UCSD-AML1 (cell line): ENCODE results near the gene FAM117B.
"Not testable (repeated sequence)": the region's sequence is repeated elsewhere in the genome, so short reads cannot be mapped to it uniquely, and the experiment has no call there.

Experiments used
- DNase-seq: peaks from one replicate; lab custom pipeline; 2025; ENCODE audit not compliant: unreplicated experiment; lab: John Stamatoyannopoulos, UW

Gene FAM117B

GRCh38 chr2:202636213-202636513 is 1.4 kb downstream of the FAM117B start:
- no peak for DNase-seq

- DNase-seq, result no peak
These were observed 4.0 kb downstream of the FAM117B start for GRCh38 chr2:202638721-202639120.

- DNase-seq, result no peak
These were observed 4.5 kb downstream of the FAM117B start for GRCh38 chr2:202639231-202639630.

- DNase-seq, result no peak
These were observed 7.8 kb downstream of the FAM117B start for GRCh38 chr2:202642567-202642966.

- no peak for DNase-seq
These were observed 8.5 kb downstream of the FAM117B start for GRCh38 chr2:202643012-202643858.

GRCh38 chr2:202652119-202652518 is 17.4 kb downstream of the FAM117B start:
- no peak for DNase-seq

GRCh38 chr2:202653890-202654289 is 19.1 kb downstream of the FAM117B start:
- no peak for DNase-seq

GRCh38 chr2:202657876-202658275 is 23.1 kb downstream of the FAM117B start:
- no peak for DNase-seq

- DNase-seq, result no peak
These were observed 26.0 kb downstream of the FAM117B start for GRCh38 chr2:202660796-202661195.

- DNase-seq, result no peak
These were observed 35.1 kb downstream of the FAM117B start for GRCh38 chr2:202669841-202670240.

- DNase-seq, result no peak
These were observed 36.7 kb downstream of the FAM117B start for GRCh38 chr2:202671317-202672035.

GRCh38 chr2:202675097-202675496 is 40.3 kb downstream of the FAM117B start:
- not testable (repeated sequence) for DNase-seq

GRCh38 chr2:202679980-202680379 is 45.2 kb downstream of the FAM117B start:
- no peak for DNase-seq

GRCh38 chr2:202680512-202680911 is 45.7 kb downstream of the FAM117B start:
- no peak for DNase-seq

- DNase-seq, result no peak
These were observed 47.0 kb downstream of the FAM117B start for GRCh38 chr2:202681688-202682205.

- DNase-seq, result no peak
These were observed 47.5 kb downstream of the FAM117B start for GRCh38 chr2:202682274-202682673.

GRCh38 chr2:202687276-202687675 is 52.5 kb downstream of the FAM117B start:
- DNase-seq, result no peak

GRCh38 chr2:202689459-202689858 is 54.7 kb downstream of the FAM117B start:
- DNase-seq, result no peak

- DNase-seq, result no peak
These were observed 55.1 kb downstream of the FAM117B start for GRCh38 chr2:202689898-202690297.

- no peak for DNase-seq
These were observed 55.6 kb downstream of the FAM117B start for GRCh38 chr2:202690321-202690900.

- no peak for DNase-seq
These were observed 58.7 kb downstream of the FAM117B start for GRCh38 chr2:202693503-202693902.

- DNase-seq, result no peak
These were observed 60.4 kb downstream of the FAM117B start for GRCh38 chr2:202695166-202695565.
